Gastroesophageal sphincter (tissue), 4 donors: ENCODE results near the gene GBP5. TPM values are rescaled to one million over a fixed set of nuclear protein-coding genes. Genes with fewer than 3 reads are reported as not detected.

Experiments
- ATAC-seq: fragments of 150-250 bp; one replicate; pipeline ENCODE4 v1.9.1; 2016; ENCODE audit warnings: mild to moderate bottlenecking, moderate library complexity
- H3K27ac ChIP-seq, 4 donors: fragments of 200-600 bp; sonication (generic) in 3 of 4; 1 replicate in 3 of 4; 2 replicates in 1 of 4; pipeline ENCODE4 v1.5.1; 2016 to 2019
- H3K27me3 ChIP-seq: fragments of 200-600 bp; sonication (generic); one replicate; pipeline ENCODE4 v1.5.1; 2019
- H3K36me3 ChIP-seq, 2 donors: fragments of 200-600 bp; sonication (generic); one replicate each; pipeline ENCODE4 v1.5.1; 2019; ENCODE audit warnings: control low read depth in 1 of 2
- H3K4me1 ChIP-seq, 3 donors: fragments of 200-600 bp; sonication (generic); 1 replicate in 2 of 3; 2 replicates in 1 of 3; pipeline ENCODE4 v1.5.1; 2016 to 2019; ENCODE audit warnings: control low read depth in 2 of 3
- H3K4me3 ChIP-seq, 2 donors: fragments of 200-600 bp; sonication (generic); one replicate each; pipeline ENCODE4 v1.5.1; 2019; ENCODE audit warnings: mild to moderate bottlenecking in 1 of 2, moderate library complexity in 1 of 2
- H3K9me3 ChIP-seq, 3 donors: fragments of 200-600 bp; sonication (generic); one replicate each; pipeline ENCODE4 v1.5.1; 2017 to 2019; ENCODE audit warnings: control low read depth in 2 of 3
- CTCF ChIP-seq, 4 experiments: fragments of 200-600 bp in 2 of 4; fragments of 450-650 bp in 2 of 4; sonication (generic) in 1 of 4; IDR thresholded peaks; one replicate each; pipeline ENCODE4 v1.5.1; 2017 to 2019; ENCODE audit warnings: antibody characterized with exemption in 4 of 4, mild to moderate bottlenecking in 2 of 4, moderate library complexity in 2 of 4
- EP300 ChIP-seq: sonication (generic); formaldehyde crosslinking; IDR thresholded peaks from one replicate; pipeline ENCODE4 v1.6.1; 2017; ENCODE audit warnings: antibody characterized with exemption, mild to moderate bottlenecking
- POLR2A ChIP-seq, 2 donors: fragments of 450-650 bp; IDR thresholded peaks; one replicate each; pipeline ENCODE4 v1.6.1; 2017; ENCODE audit warnings: antibody characterized with exemption in 2 of 2, mild to moderate bottlenecking in 2 of 2, moderate library complexity in 1 of 2
- POLR2AphosphoS5 ChIP-seq: sonication (generic); formaldehyde crosslinking; IDR thresholded peaks from one replicate; pipeline ENCODE4 v1.6.1; 2017; ENCODE audit warnings: antibody characterized with exemption
- WGBS, 2 donors: methylation state at CpG; one replicate each; pipeline ENCODE4 v1.1.5; 2018; ENCODE audit warnings: low coverage in 1 of 2; 5-methylcytosine and 5-hydroxymethylcytosine counted together
- total RNA-seq, 4 donors: library from RNA; depleted of rRNA; stranded (reverse); fragments of >200 nt; gene quantifications; one replicate each; pipeline ENCODE4 v1.1.0, GENCODE V29; 2016

The GBP5 gene
- total RNA-seq, 4 donors from 2014 or later = 0.27 to 3.0 (median 1.8) TPM

DNA sequence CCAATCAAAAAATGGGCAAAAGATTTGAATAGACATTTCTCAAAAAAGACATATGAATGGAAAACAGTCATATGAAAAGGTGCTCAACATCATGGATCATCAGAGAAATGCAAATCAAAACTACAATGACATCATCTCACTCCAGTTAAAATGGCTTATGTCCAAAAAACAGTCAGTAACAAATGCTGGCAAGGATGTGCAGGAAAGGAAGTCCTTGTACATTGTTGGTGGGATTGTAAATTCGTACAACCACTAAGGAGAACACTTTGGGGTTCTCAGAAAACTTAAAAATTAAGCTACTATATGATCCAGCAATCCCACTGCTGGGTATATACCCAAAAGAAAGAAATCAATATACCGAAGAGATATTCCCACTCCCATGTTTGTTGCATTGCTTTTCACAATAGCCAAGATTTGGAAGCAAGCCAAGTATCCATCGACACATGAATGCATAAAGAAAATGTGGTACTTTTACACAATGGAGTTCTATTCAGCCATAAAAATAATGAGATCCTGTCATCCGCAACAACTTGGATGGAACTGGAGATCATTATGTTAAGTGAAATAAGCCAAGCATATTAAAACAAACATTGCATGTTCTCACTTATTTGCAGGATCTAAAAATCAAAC, 17.9 kb downstream of the GBP5 start:
- Histone ChIP-seq H3K36me3 (no peaks in the 10 kb centered on the region), H3K27me3 (no peaks in the 10 kb centered on the region), H3K4me1 (peaks cover 0 to 16% (median 0%) of the 10 kb centered on the region in 3 donors), H3K27ac (no peak overlapping the region), H3K4me3 (no peak overlapping the region), H3K9me3 (peaks cover 0 to 3% (median 0%) of the 10 kb centered on the region in 3 donors)
- TF ChIP-seq POLR2AphosphoS5 = no peak
- no peak for TF ChIP-seq EP300
- WGBS, 2 donors = 65 to 93% methylated on average over 3 to 4 of the region's 4 CpGs
- no peak for ATAC-seq

DNA sequence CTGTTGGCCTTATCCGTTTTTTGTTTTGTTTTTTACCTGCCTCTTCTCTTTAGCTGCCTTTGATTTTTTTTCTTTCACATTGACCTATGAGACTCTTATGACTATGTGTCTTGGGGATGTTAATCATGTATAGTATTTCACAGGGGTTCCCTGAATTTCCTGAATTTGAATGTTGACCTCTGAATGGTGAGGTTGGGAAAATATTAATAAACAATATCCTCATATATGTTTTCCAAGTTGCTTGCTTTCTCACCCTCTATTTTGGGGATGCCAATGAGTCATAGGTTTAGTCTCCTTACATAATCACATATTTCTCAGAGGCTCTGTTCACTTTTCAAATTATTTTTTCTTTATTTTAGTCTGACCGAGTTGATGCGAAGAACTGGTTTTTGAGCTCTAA, 29.6 kb downstream of the GBP5 start:
- 88 to 98% methylated on average over 3 of the region's 3 CpGs for WGBS, 2 donors
- H3K4me1 ChIP-seq = no peaks in the 10 kb centered on the region
- no peaks in the 10 kb centered on the region for H3K27me3 ChIP-seq
- no peak overlapping the region for H3K4me3 ChIP-seq
- H3K36me3 ChIP-seq = no peaks in the 10 kb centered on the region
- H3K9me3 ChIP-seq = no peaks in the 10 kb centered on the region
- no peak overlapping the region for H3K27ac ChIP-seq
- TF ChIP-seq CTCF (IDR thresholded peaks at IDR 0.05) (no peak), POLR2A (IDR thresholded peaks at IDR 0.05) (no peak), POLR2AphosphoS5 (no peak), EP300 (no peak)
- no peak for ATAC-seq

Other genes with a start within 250 kb of the GBP5 start
- 10 to 100 TPM in 3 of 4 donors, 1 to 10 TPM in 1; 8.6 to 26.5 (median 20.7) TPM for gene GBP3, start 250.0 kb downstream of the GBP5 start, total RNA-seq
- gene GBP1, start 207.7 kb downstream of the GBP5 start, total RNA-seq = 10 to 100 TPM; 14.9 to 46.4 (median 24.2) TPM
- gene GBP2, start 146.7 kb downstream of the GBP5 start, total RNA-seq = 100 to 1,000 TPM; 147 to 172 (median 167) TPM
- gene GBP7, start 96.9 kb downstream of the GBP5 start, total RNA-seq = not detected
- 1 to 10 TPM; 3.1 to 5.6 (median 4.5) TPM for gene GBP4, start 73.9 kb downstream of the GBP5 start, total RNA-seq
- 10 to 100 TPM in 1 of 4 donors, 1 to 10 TPM in 1, under 1 TPM in 1, not detected in 1; 0.54 to 16.7 (median 1.6) TPM for gene GBP6, start 91.2 kb upstream of the GBP5 start, total RNA-seq